Urinary bladder (tissue), 4 donors: ENCODE measurements around the gene TRIM29. TPM values are rescaled to one million over a fixed set of nuclear protein-coding genes. Genes with fewer than 3 reads are reported as not detected.

ENCODE experiments used
- DNase-seq: peaks from one replicate; pipeline ENCODE4 v3.0.0-alpha.2; 2015; ENCODE audit errors: extremely low spot score
- H3K27ac ChIP-seq: one replicate; pipeline ENCODE4 v1.5.1; 2013; ENCODE audit warnings: low read depth, mild to moderate bottlenecking, moderate library complexity
- H3K36me3 ChIP-seq: one replicate; pipeline ENCODE4 v1.6.1; 2013; ENCODE audit warnings: mild to moderate bottlenecking, moderate library complexity; ENCODE audit not compliant: insufficient read depth
- H3K4me1 ChIP-seq: one replicate; pipeline ENCODE4 v1.6.1; 2013; ENCODE audit warnings: mild to moderate bottlenecking, moderate library complexity; ENCODE audit not compliant: insufficient read depth
- H3K4me3 ChIP-seq: one replicate; pipeline ENCODE4 v1.5.1; 2013; ENCODE audit warnings: low read depth, low read length
- WGBS: extraction: QIAGEN DNeasy Blood & Tissue Kit; methylation state at CpG from one replicate; pipeline ENCODE4 v1.1.7; 2013; 5-methylcytosine and 5-hydroxymethylcytosine counted together
- polyA plus RNA-seq: library from polyadenylated mRNA; stranded (reverse); fragments of 200-250 nt; gene quantifications from one replicate; pipeline ENCODE4 v1.2.3, GENCODE V29; 2013
- total RNA-seq: library from RNA; depleted of rRNA; stranded (reverse); fragments of >200 nt; gene quantifications from one replicate; pipeline ENCODE4 v1.2.3, GENCODE V29; 2014
- donor health status: healthy with polysubstance abuse.
- donor health status: healthy.

TRIM29 gene
- total and polyA plus RNA-seq, 2 donors, result 32.3 to 37.5 TPM

GRCh38 chr11:120137187-120137610 is 714 bp downstream of the TRIM29 start:
- no peak for DNase-seq
- 91% methylated on average over 24 of the region's 24 CpGs for WGBS
- no peaks in the 10 kb centered on the region for H3K4me1 ChIP-seq
- H3K27ac ChIP-seq, result peak overlapping the region; percentile 55
- peak overlapping the region; percentile 22 for H3K4me3 ChIP-seq
- H3K36me3 ChIP-seq, result no peaks in the 10 kb centered on the region

- Histone ChIP-seq H3K4me1 (no peaks in the 10 kb centered on the region), H3K27ac (peak overlapping the region; percentile 18), H3K36me3 (no peaks in the 10 kb centered on the region), H3K4me3 (peak overlapping the region; percentile 22)
- 83% methylated on average over 7 of the region's 7 CpGs for WGBS
- no peak for DNase-seq
These were observed 1.6 kb downstream of the TRIM29 start for GRCh38 chr11:120136356-120136755.

- DNase-seq, result no peak
- H3K36me3 ChIP-seq, result no peaks in the 10 kb centered on the region
- no peaks in the 10 kb centered on the region for H3K4me1 ChIP-seq
- no peak overlapping the region for H3K27ac ChIP-seq
- H3K4me3 ChIP-seq, result no peak overlapping the region
- 84% methylated on average over 2 of the region's 2 CpGs for WGBS
These were observed 2.1 kb downstream of the TRIM29 start for GRCh38 chr11:120135838-120136237.

- H3K4me1 ChIP-seq, result no peaks in the 10 kb centered on the region
- no peak overlapping the region for H3K4me3 ChIP-seq
- H3K36me3 ChIP-seq, result no peaks in the 10 kb centered on the region
- WGBS, result 95% methylated on average over 5 of the region's 5 CpGs
- H3K27ac ChIP-seq, result no peak overlapping the region
- DNase-seq, result no peak
These were observed 3.0 kb downstream of the TRIM29 start for GRCh38 chr11:120134931-120135228.

DNA sequence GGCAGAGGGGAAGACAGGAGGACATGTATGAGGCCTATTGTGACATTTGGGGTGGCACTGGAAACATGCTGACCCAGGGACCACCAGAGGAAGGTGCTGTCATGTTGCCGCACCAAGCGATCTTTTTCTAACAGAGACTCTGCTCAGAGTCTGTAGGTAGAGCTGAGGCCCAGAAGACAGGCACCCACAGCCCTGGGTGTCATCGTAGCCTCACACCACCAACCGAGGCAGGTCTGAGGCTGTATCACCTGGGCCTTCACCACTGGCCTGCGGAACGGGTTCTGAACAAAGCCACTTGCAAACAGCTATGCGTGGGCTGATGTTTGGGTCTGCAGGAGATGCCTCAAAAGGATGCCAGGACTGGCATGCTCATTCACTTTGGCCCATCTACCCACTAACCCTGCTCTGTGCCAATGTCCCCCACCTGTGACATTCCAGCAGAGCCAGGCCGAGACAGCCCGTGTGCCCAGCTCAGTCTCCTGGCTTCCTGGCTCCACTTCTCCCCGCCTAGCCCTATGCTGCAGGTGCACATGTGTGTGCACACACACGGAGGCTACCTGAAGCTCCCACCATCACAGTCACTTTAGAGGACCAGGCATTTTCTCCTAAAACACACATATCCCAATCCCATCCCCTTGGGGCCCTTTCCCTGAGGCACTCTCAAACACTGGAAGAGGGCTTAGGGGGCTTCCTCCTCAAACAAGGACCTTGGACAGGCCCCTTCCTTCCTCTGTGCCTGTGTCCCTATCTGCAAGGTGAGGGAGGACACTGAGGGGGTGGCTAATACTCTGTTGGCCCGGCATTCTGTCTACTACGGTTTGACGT is 3.6 kb downstream of the TRIM29 start:
- no peak overlapping the region for H3K27ac ChIP-seq
- no peak for DNase-seq

GRCh38 chr11:120133216-120134105 is 4.5 kb downstream of the TRIM29 start:
- Histone ChIP-seq H3K36me3 (no peaks in the 10 kb centered on the region), H3K4me1 (no peaks in the 10 kb centered on the region), H3K4me3 (no peak overlapping the region), H3K27ac (no peak overlapping the region)
- 91% methylated on average over 11 of the region's 11 CpGs for WGBS
- no peak for DNase-seq

More for the DNA sequence above, 3.6 kb downstream of the TRIM29 start:
- 88% methylated on average over 14 of the region's 14 CpGs for WGBS
- no peaks in the 10 kb centered on the region for H3K4me1 ChIP-seq
- H3K4me3 ChIP-seq, result no peak overlapping the region
- H3K36me3 ChIP-seq, result no peaks in the 10 kb centered on the region

DNA sequence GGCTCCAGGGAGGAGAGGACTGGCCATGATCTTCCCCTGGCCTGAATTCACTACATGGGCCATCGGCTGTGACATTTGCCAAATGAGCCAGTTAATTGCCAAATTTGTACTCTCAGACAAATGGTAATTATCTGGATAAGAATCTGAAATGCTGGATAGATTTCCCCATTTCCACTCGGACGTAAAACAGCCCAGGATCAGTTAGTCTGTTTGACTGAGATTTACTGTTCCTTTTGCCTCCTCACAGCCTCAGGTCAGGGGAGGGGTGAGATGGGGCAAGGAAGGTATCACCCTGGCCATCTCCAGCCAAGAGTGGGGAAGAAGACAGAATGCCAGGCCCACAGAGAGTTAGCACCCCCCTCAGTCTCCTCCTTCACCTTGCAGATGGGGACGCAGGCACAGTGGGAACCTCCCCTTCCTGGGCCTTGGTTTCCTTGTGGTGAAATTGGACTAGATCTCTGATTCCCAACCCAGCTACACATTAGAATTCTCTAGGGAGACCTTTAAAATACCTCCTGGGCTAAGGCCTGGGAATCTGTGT is 5.2 kb downstream of the TRIM29 start:
- 81% methylated on average over 4 of the region's 4 CpGs for WGBS
- H3K4me3 ChIP-seq, result no peak overlapping the region
- H3K4me1 ChIP-seq, result no peaks in the 10 kb centered on the region
- DNase-seq, result no peak
- no peak overlapping the region for H3K27ac ChIP-seq
- H3K36me3 ChIP-seq, result no peaks in the 10 kb centered on the region

DNA sequence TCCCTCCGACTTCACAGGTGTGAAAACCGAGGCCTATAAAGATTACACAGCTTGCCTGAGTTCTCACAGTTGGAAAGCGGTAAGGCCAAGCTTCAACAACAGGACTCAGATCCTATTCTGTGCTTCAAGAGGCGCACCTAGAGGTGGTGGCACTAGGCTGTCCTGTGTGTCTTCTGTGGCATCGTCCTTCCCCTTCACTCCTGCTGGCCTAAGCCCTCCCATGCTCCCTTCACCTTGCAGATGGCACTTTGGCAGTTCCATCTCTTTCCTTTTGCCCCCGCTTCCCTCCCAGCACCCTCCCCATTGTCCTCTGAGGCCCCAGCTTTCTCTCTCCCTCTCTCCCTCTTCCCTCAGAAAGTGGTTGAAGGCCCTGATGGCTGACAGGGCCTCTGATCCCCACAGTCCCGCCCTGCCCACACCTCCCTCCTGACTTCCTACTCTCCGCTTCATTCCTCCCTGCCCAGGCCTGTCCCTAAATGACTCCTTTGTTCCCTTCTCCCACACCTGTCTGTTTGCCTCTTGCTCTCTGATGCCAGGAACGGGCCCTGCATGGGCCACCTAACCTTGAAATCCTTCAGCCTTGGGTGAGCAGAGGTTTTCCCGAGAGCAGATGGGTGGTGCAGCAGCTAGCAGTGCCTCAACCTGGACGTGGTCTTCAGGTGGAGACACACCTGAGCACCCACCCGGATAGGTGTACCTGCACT is 5.8 kb downstream of the TRIM29 start:
- Histone ChIP-seq H3K4me1 (no peaks in the 10 kb centered on the region), H3K27ac (no peak overlapping the region), H3K36me3 (no peaks in the 10 kb centered on the region), H3K4me3 (no peak overlapping the region)
- no peak for DNase-seq
- 71% methylated on average over 12 of the region's 12 CpGs for WGBS

- no peak overlapping the region for H3K27ac ChIP-seq
- no peak overlapping the region for H3K4me3 ChIP-seq
- no peaks in the 10 kb centered on the region for H3K36me3 ChIP-seq
- DNase-seq, result no peak
- WGBS, result 89% methylated on average over 8 of the region's 8 CpGs
- H3K4me1 ChIP-seq, result no peaks in the 10 kb centered on the region
These were observed 6.7 kb downstream of the TRIM29 start for GRCh38 chr11:120130991-120131760.

- Histone ChIP-seq H3K36me3 (no peaks in the 10 kb centered on the region), H3K4me3 (no peak overlapping the region), H3K27ac (no peak overlapping the region), H3K4me1 (no peaks in the 10 kb centered on the region)
- WGBS, result 94% methylated on average over 8 of the region's 8 CpGs
- no peak for DNase-seq
These were observed 7.5 kb downstream of the TRIM29 start for GRCh38 chr11:120130176-120130980.

- DNase-seq, result no peak
- Histone ChIP-seq H3K4me3 (no peak overlapping the region), H3K4me1 (no peaks in the 10 kb centered on the region), H3K27ac (peak overlapping the region; percentile 34), H3K36me3 (no peaks in the 10 kb centered on the region)
- WGBS, result 88% methylated on average over 9 of the region's 9 CpGs
These were observed 8.3 kb downstream of the TRIM29 start for GRCh38 chr11:120129570-120129969.

DNA sequence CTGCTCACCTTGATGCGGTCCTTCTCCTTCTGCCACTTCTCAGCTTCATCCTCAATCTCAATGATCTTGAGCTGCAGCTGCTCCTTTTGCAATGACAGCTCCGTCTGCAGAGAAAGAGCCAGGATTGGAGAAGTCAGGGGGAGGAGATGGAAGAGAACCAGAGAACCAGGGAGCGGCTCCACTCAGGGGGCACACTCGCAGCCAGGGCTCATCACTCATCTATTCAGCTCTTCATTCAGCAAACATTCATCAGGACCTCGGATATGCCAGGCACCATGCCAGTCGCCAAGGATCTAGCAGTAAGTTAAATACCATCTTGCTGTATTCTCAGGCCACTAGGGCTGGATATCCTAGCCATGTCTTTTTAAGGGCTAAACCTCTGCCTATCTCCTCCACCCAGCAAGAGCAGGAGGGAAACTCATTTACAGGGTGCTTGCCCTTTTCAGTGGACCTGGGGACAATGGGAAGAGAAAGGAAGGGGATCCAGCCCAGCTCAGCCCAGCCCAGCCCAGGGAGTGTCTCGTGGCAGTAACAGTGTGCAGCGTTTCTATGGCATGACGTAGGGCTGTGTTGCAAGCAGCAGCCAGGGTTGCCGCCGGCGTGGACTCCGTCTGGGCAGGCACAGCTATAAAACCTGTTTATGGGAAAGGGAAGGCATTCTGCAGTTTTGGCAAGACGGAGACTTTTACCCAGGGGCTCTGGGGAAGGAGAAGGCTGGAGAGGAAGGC is 9.4 kb downstream of the TRIM29 start:
- no peak overlapping the region for H3K4me3 ChIP-seq
- WGBS, result 33% methylated on average over 14 of the region's 14 CpGs
- H3K4me1 ChIP-seq, result no peaks in the 10 kb centered on the region
- peak overlapping the region; percentile 65 for H3K27ac ChIP-seq
- H3K36me3 ChIP-seq, result no peaks in the 10 kb centered on the region
- DNase-seq, result peak; percentile 82
